Gastroesophageal sphincter (tissue), 3 donors: ENCODE data around the gene MPG.
"Not testable (repeated sequence)": the region's sequence is repeated elsewhere in the genome, so short reads cannot be mapped to it uniquely, and the experiment has no call there.

Source experiments
- EP300 ChIP-seq: sonication (generic); formaldehyde crosslinking; IDR thresholded peaks from one replicate; pipeline ENCODE4 v1.6.1; 2017; ENCODE audit warnings: antibody characterized with exemption, mild to moderate bottlenecking
- TF ChIP-seq, protein P1 (sequence below), 4 experiments: fragments of 200-600 bp in 2 of 4; fragments of 450-650 bp in 2 of 4; sonication (generic) in 1 of 4; IDR thresholded peaks; one replicate each; pipeline ENCODE4 v1.5.1; 2017 to 2019; ENCODE audit warnings: antibody characterized with exemption in 4 of 4, mild to moderate bottlenecking in 2 of 4, moderate library complexity in 2 of 4

DNA sequence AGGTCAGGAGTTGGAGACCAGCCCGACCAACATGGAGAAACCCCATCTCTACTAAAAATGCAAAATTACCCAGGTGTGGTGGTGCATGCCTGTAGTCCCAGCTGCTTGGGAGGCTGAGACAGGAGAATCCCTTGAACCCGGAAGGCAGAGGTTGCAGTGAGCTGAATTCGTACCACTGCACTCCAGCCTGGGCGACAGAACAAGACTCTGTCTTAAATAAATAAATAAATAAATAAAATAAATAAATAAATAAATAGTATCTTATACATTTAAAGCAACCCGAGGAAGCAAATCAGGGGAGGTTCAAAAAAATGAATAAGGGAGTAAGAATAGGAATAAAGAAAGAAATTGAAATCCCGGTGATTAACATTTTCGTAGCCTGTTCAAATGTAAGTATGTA is 31.5 kb upstream of the MPG start:
- TF ChIP-seq EP300 = not testable (repeated sequence)
- TF ChIP-seq, protein P1, sequence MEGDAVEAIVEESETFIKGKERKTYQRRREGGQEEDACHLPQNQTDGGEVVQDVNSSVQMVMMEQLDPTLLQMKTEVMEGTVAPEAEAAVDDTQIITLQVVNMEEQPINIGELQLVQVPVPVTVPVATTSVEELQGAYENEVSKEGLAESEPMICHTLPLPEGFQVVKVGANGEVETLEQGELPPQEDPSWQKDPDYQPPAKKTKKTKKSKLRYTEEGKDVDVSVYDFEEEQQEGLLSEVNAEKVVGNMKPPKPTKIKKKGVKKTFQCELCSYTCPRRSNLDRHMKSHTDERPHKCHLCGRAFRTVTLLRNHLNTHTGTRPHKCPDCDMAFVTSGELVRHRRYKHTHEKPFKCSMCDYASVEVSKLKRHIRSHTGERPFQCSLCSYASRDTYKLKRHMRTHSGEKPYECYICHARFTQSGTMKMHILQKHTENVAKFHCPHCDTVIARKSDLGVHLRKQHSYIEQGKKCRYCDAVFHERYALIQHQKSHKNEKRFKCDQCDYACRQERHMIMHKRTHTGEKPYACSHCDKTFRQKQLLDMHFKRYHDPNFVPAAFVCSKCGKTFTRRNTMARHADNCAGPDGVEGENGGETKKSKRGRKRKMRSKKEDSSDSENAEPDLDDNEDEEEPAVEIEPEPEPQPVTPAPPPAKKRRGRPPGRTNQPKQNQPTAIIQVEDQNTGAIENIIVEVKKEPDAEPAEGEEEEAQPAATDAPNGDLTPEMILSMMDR (IDR thresholded peaks at IDR 0.05) = not testable (repeated sequence)
